ENCODE measurements around the gene POLR1E.
A peak's percentile ranks its signal among the peaks of the same experiment; 100 is the strongest.

The POLR1E gene

GRCh38 chr9:37547328-37547878 is 61.7 kb downstream of the POLR1E start:
- no peak for TF ChIP-seq CTCF (IDR thresholded peaks at IDR 0.05; ENCODE audit: insufficient read depth, low read length, missing control alignments)
- POLR2A ChIA-PET, result no interaction called here
- no peak for DNase-seq (ENCODE audit: low read depth, low spot score)
- CTCF ChIA-PET, result no interaction called here
- H3K4me3 ChIP-seq (ENCODE audit: low read depth, low read length), result no peak overlapping the region

- DNase-seq (ENCODE audit: low read depth, low spot score), result no peak
- no peak for TF ChIP-seq CTCF (IDR thresholded peaks at IDR 0.05; ENCODE audit: insufficient read depth, low read length, missing control alignments)
- POLR2A ChIA-PET, result no interaction called here
- no peak overlapping the region for H3K4me3 ChIP-seq (ENCODE audit: low read depth, low read length)
- CTCF ChIA-PET, result interaction anchor here (0.6 kb wide), 1 partner anchor 9 kb away, joined by 3 read pairs; no protein-coding TSS in a partner anchor
Observed at GRCh38 chr9:37549527-37549926, 63.8 kb downstream of the POLR1E start.

GRCh38 chr9:37550781-37551180 is 65.0 kb downstream of the POLR1E start:
- ChIA-PET POLR2A (no interaction called here), CTCF (no interaction called here)
- TF ChIP-seq CTCF (IDR thresholded peaks at IDR 0.05; ENCODE audit: insufficient read depth, low read length, missing control alignments), result no peak
- DNase-seq (ENCODE audit: low read depth, low spot score), result peak; percentile 44
- H3K4me3 ChIP-seq (ENCODE audit: low read depth, low read length), result no peak overlapping the region

GRCh38 chr9:37551468-37551867 is 65.7 kb downstream of the POLR1E start:
- ChIA-PET CTCF (no interaction called here), POLR2A (no interaction called here)
- no peak for TF ChIP-seq CTCF (IDR thresholded peaks at IDR 0.05; ENCODE audit: insufficient read depth, low read length, missing control alignments)
- no peak for DNase-seq (ENCODE audit: low read depth, low spot score)
- H3K4me3 ChIP-seq (ENCODE audit: low read depth, low read length), result no peak overlapping the region

GRCh38 chr9:37551888-37552287 is 66.1 kb downstream of the POLR1E start:
- CTCF ChIA-PET, result no interaction called here
- no peak overlapping the region for H3K4me3 ChIP-seq (ENCODE audit: low read depth, low read length)
- no peak for DNase-seq (ENCODE audit: low read depth, low spot score)
- POLR2A ChIA-PET, result no interaction called here
- no peak for TF ChIP-seq CTCF (IDR thresholded peaks at IDR 0.05; ENCODE audit: insufficient read depth, low read length, missing control alignments)
